CD4-positive, alpha-beta memory T cell (primary cell): ENCODE data around the gene GAK. TPM values are rescaled to one million over a fixed set of nuclear protein-coding genes. Genes with fewer than 3 reads are reported as not detected.
"Not testable (repeated sequence)": the region's sequence is repeated elsewhere in the genome, so short reads cannot be mapped to it uniquely, and the experiment has no call there.

Source experiments
- CTCF ChIA-PET: fragments of 350-600 bp; sonication (Branson Sonifier 250); formaldehyde crosslinking; loops from one replicate; lab custom pipeline; 2021; ENCODE audit warnings: inconsistent platforms; ENCODE audit not compliant: partially characterized antibody; lab: Charles Lee
- POLR2A ChIA-PET: fragments of 350-600 bp; sonication (Branson Sonifier 250); formaldehyde crosslinking; loops from one replicate; lab custom pipeline; 2021; ENCODE audit not compliant: partially characterized antibody; lab: Charles Lee
- DNase-seq, 5 donors: peaks; one replicate each; pipeline versions ENCODE4 v3.0.0 to v3.0.0-alpha.2; 2020 to 2022; ENCODE audit warnings: mixed read lengths in 1 of 5
- H3K27ac ChIP-seq: one replicate; pipeline ENCODE4 v1.7.0; 2013; ENCODE audit warnings: low read depth, low read length
- H3K27me3 ChIP-seq: 2 replicates; pipeline ENCODE4 v1.7.0; 2013; ENCODE audit warnings: mild to moderate bottlenecking, low read length, moderate library complexity; ENCODE audit not compliant: insufficient read depth
- H3K36me3 ChIP-seq: 2 replicates; pipeline ENCODE4 v1.7.0; 2013; ENCODE audit warnings: mild to moderate bottlenecking, low read length, moderate library complexity; ENCODE audit not compliant: insufficient read depth
- H3K4me1 ChIP-seq: 2 replicates; pipeline ENCODE4 v1.7.0; 2013; ENCODE audit warnings: mild to moderate bottlenecking, low read length, moderate library complexity; ENCODE audit not compliant: insufficient read depth
- H3K4me3 ChIP-seq, 2 donors: one replicate each; pipeline ENCODE4 v1.7.0; 2013; ENCODE audit warnings: low read length in 2 of 2, mild to moderate bottlenecking in 1 of 2
- H3K9me3 ChIP-seq, 2 donors: one replicate each; pipeline ENCODE4 v1.7.0; 2013; ENCODE audit warnings: low read length in 2 of 2, control low read depth in 1 of 2; ENCODE audit not compliant: control insufficient read depth in 1 of 2
- H3K27ac Mint-ChIP-seq, 7 donors: one replicate each; pipeline ENCODE4 v1.8.0; 2020 to 2021; ENCODE audit warnings: mixed read lengths in 7 of 7, mild to moderate bottlenecking in 6 of 7, inconsistent platforms in 3 of 7, moderate library complexity in 3 of 7
- H3K27me3 Mint-ChIP-seq, 2 donors: one replicate each; pipeline ENCODE4 v1.8.0; 2020 to 2021; ENCODE audit warnings: mixed read lengths in 2 of 2
- H3K36me3 Mint-ChIP-seq, 2 donors: one replicate each; pipeline ENCODE4 v1.8.0; 2020 to 2021; ENCODE audit warnings: mixed read lengths in 2 of 2, inconsistent platforms in 1 of 2, mild to moderate bottlenecking in 1 of 2
- H3K4me1 Mint-ChIP-seq, 4 donors: one replicate each; pipeline ENCODE4 v1.8.0; 2020 to 2021; ENCODE audit warnings: mixed read lengths in 4 of 4, mild to moderate bottlenecking in 1 of 4
- H3K4me3 Mint-ChIP-seq, 8 donors: one replicate each; pipeline ENCODE4 v1.8.0; 2020 to 2021; ENCODE audit warnings: mixed read lengths in 8 of 8, mild to moderate bottlenecking in 7 of 8, moderate library complexity in 6 of 8, inconsistent platforms in 3 of 8
- H3K9me3 Mint-ChIP-seq, 8 donors: one replicate each; pipeline ENCODE4 v1.8.0; 2020 to 2021; ENCODE audit warnings: mixed read lengths in 8 of 8, mild to moderate bottlenecking in 5 of 8, inconsistent platforms in 3 of 8, moderate library complexity in 1 of 8
- intact Hi-C: fragments of 100-400 bp; cut with micrococcal nuclease; formaldehyde crosslinking; loops from one replicate; pipeline ENCODE4 v1.15.1; 2023
- polyA plus RNA-seq, 2 donors: library from polyadenylated mRNA; unstranded; fragments of 300-500 nt; fragmentation: Illumina TruSeq; gene quantifications; one replicate each; pipeline ENCODE4 v1.2.3, GENCODE V29; 2021
- total RNA-seq, 2 experiments: library from RNA; stranded (reverse); gene quantifications; one replicate each; pipeline ENCODE4 v1.2.3, GENCODE V29; 2021

Gene GAK
- total and polyA plus RNA-seq, 4 experiments from 2014 or later, result 32.5 to 188 (median 130) TPM

DNA sequence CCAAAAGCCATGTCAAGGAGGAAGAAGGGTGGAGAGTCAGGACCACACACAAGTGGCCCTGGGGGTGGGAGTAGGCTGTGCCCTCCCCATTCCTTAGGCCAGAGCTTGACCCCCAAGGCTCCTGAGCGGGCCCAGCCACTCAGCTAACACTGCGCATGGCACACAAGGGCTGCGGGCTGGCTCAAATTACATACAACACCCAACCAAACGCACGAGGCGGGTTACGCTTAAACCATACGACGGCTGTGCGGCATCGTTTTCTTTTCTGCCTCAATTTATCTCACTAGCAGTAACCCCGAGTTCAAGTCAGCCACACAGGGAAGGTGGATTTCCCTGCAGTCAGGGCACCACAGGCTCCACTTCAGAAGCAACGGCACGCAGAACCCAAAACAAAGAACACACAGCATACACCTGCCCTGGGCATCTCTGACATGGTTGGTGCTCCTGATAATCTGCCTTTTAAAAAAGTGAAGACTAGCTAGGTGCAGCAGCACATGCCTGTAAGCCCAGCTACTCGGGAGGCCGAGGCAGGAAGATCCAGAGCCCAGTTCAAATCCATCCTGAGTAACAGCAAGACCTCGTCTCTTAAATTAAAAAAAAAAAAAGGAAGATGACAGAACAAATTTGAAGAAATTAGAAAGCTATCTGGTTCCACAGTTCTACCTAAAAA, 2.9 kb downstream of the GAK start:
- CTCF ChIA-PET, result interaction anchor here (0.6 to 1.5 kb wide), 2 partner anchors 7 to 158 kb away, joined by 3 to 4 read pairs; no protein-coding TSS in a partner anchor
- peak overlapping the region in 2 of 8 donors; percentile 15 to 43 for H3K4me3 Mint-ChIP-seq

DNA sequence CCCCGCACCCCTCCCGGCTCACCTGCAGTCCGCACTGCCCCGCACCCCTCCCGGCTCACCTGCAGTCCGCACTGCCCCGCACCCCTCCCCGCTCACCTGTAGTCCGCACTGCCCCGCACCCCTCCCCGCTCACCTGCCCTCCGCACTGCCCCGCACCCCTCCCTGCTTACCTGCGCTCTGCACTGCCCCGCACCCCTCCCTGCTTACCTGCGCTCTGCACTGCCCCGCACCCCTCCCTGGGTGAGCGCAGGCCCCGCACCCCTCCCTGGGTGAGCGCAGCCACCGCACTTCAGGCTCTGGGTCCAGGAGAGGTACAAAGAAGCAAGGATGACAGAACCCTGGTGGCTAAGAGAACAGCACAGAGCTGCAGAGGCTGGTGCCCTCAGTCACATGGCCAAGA, 4.5 kb downstream of the GAK start:
- CTCF ChIA-PET, H3K27me3 ChIP-seq, H3K27ac Mint-ChIP-seq, intact Hi-C loops, H3K4me3 ChIP-seq, POLR2A ChIA-PET, H3K27ac ChIP-seq, H3K36me3 ChIP-seq, DNase-seq, H3K27me3 Mint-ChIP-seq, H3K9me3 Mint-ChIP-seq, H3K4me3 Mint-ChIP-seq, H3K9me3 ChIP-seq: not testable (repeated sequence)
- H3K4me1 ChIP-seq, result peaks cover 73% of the 10 kb centered on the region
- Mint-ChIP-seq H3K36me3 (peaks cover 4 to 26% of the 10 kb centered on the region in 2 donors), H3K4me1 (peaks cover 40 to 77% (median 60%) of the 10 kb centered on the region in 4 donors)

More for the DNA sequence above, 2.9 kb downstream of the GAK start:
- Histone ChIP-seq H3K36me3 (no peaks in the 10 kb centered on the region), H3K4me3 (no peak overlapping the region), H3K27ac (no peak overlapping the region), H3K9me3 (no peaks in the 10 kb centered on the region), H3K4me1 (peaks cover 68% of the 10 kb centered on the region), H3K27me3 (no peaks in the 10 kb centered on the region)
- Mint-ChIP-seq H3K4me1 (peaks cover 38 to 70% (median 56%) of the 10 kb centered on the region in 4 donors), H3K27me3 (no peaks in the 10 kb centered on the region), H3K27ac (peak overlapping the region in 4 of 7 donors; percentile 19 to 47 (median 27)), H3K36me3 (peaks cover 0 to 21% of the 10 kb centered on the region in 2 donors), H3K9me3 (no peaks in the 10 kb centered on the region)
- POLR2A ChIA-PET, result interaction anchor here (0.9 kb wide), 1 partner anchor 8 kb away, joined by 3 read pairs; no protein-coding TSS in a partner anchor
- intact Hi-C loops, result no loop called here
- no peak for DNase-seq

DNA sequence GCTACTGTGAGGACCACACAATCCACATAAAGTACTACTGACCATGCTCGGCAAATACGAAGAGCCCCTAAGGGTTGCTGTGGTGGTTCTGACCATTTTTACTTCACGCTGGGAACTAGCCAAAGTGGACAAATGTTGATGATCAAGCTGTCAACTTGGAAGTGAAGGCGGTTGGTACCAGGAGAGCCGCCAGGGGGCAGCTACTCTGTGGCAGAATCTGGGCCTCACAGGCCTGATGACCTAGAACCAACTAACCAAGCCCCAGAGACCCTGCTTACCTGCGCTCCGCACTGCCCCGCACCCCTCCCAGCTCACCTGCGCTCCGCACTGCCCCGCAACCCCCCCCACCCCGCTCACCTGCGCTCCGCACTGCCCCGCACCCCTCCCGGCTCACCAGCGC, 5.6 kb downstream of the GAK start:
- Histone ChIP-seq H3K27ac (no peak overlapping the region), H3K36me3 (no peaks in the 10 kb centered on the region), H3K4me3 (no peak overlapping the region), H3K9me3 (no peaks in the 10 kb centered on the region), H3K4me1 (peaks cover 83% of the 10 kb centered on the region), H3K27me3 (no peaks in the 10 kb centered on the region)
- peaks cover 8 to 21% of the 10 kb centered on the region in 2 donors for H3K36me3 Mint-ChIP-seq
- peaks cover 46 to 83% (median 63%) of the 10 kb centered on the region in 4 donors for H3K4me1 Mint-ChIP-seq
- CTCF ChIA-PET, result no interaction called here
- H3K27ac Mint-ChIP-seq, result peak overlapping the region in 2 of 7 donors; percentile 54 to 72
- intact Hi-C loops, result no loop called here
- POLR2A ChIA-PET, result no interaction called here
- H3K27me3 Mint-ChIP-seq, result no peaks in the 10 kb centered on the region
- no peak for DNase-seq
- no peak overlapping the region for H3K4me3 Mint-ChIP-seq
- no peaks in the 10 kb centered on the region for H3K9me3 Mint-ChIP-seq

DNA sequence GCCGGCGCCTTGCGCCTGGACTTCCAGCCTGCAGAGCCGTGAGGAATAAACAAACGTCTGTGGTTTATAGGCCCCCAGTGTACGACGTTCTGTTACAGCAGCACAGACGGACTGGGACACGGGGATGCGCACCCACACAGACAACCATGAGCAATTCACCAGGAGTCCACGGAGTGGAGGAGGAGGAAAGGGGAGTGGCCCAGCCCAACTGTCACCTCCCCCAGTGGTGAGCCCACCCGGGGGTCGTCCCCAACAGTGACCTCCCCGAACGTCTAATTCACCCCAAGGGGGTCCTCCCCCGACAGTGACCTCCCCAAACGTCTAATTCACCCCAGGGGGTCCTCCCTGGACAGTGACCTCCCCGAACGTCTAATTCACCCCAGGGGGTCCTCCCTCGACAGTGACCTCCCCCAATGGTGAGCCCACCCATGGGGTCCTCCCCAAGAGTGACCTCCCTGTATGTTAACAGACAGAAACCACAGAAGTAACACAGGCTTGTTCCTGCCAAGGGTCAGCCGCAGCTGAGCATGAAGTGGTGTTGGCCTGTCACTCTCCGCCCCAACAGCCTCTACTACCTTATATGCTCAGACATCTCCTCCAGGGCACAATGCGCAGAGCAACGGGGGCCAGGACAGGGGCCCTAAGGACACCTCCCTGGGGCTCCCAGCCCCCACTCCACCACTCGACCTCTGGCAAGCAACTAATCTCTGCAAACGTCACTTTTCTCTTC, 6.2 kb downstream of the GAK start:
- intact Hi-C loops, result no loop called here
- H3K4me1 ChIP-seq, result peaks cover 84% of the 10 kb centered on the region
- Mint-ChIP-seq H3K4me1 (peaks cover 41 to 83% (median 62%) of the 10 kb centered on the region in 4 donors), H3K4me3 (peak overlapping the region in 4 of 8 donors; percentile 17 to 47 (median 24)), H3K9me3 (no peaks in the 10 kb centered on the region), H3K27ac (peak overlapping the region in 5 of 7 donors; percentile 50 to 80 (median 72)), H3K27me3 (no peaks in the 10 kb centered on the region), H3K36me3 (peaks cover 11 to 15% of the 10 kb centered on the region in 2 donors)
- H3K9me3 ChIP-seq, result no peaks in the 10 kb centered on the region
- no peaks in the 10 kb centered on the region for H3K36me3 ChIP-seq
- ChIA-PET POLR2A (no interaction called here), CTCF (no interaction called here)
- no peak overlapping the region for H3K4me3 ChIP-seq
- no peaks in the 10 kb centered on the region for H3K27me3 ChIP-seq
- no peak overlapping the region for H3K27ac ChIP-seq
- DNase-seq, result no peak

DNA sequence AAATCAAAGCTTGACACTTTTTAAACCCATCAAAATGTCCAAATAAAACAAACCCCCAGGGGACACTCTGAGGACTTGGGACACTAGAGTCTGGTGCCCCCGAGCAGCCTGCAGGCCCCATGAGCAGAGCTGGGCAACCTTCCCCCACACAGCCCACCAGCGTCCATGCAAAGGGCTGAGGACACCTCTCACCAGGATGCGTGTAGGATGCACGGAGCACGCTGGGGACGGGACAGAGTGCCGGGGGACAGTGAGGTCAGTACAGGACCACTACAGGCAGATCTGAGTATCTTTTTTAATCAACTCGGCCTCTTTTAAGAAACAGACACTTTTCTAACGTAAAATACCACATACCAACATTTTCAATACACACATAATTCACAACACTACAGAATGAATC, 6.9 kb downstream of the GAK start:
- Histone ChIP-seq H3K9me3 (no peaks in the 10 kb centered on the region), H3K4me3 (no peak overlapping the region), H3K4me1 (peaks cover 77% of the 10 kb centered on the region), H3K27me3 (no peaks in the 10 kb centered on the region), H3K27ac (no peak overlapping the region), H3K36me3 (no peaks in the 10 kb centered on the region)
- H3K27ac Mint-ChIP-seq, result peak overlapping the region in 5 of 7 donors; percentile 56 to 84 (median 73)
- H3K4me1 Mint-ChIP-seq, result peaks cover 36 to 82% (median 58%) of the 10 kb centered on the region in 4 donors
- intact Hi-C loops, result no loop called here
- peak overlapping the region in 1 of 8 donors; percentile 34 for H3K4me3 Mint-ChIP-seq
- no peaks in the 10 kb centered on the region for H3K9me3 Mint-ChIP-seq
- DNase-seq, result no peak
- ChIA-PET CTCF (no interaction called here), POLR2A (no interaction called here)
- H3K36me3 Mint-ChIP-seq, result peaks cover 11 to 14% of the 10 kb centered on the region in 2 donors
- no peaks in the 10 kb centered on the region for H3K27me3 Mint-ChIP-seq

DNA sequence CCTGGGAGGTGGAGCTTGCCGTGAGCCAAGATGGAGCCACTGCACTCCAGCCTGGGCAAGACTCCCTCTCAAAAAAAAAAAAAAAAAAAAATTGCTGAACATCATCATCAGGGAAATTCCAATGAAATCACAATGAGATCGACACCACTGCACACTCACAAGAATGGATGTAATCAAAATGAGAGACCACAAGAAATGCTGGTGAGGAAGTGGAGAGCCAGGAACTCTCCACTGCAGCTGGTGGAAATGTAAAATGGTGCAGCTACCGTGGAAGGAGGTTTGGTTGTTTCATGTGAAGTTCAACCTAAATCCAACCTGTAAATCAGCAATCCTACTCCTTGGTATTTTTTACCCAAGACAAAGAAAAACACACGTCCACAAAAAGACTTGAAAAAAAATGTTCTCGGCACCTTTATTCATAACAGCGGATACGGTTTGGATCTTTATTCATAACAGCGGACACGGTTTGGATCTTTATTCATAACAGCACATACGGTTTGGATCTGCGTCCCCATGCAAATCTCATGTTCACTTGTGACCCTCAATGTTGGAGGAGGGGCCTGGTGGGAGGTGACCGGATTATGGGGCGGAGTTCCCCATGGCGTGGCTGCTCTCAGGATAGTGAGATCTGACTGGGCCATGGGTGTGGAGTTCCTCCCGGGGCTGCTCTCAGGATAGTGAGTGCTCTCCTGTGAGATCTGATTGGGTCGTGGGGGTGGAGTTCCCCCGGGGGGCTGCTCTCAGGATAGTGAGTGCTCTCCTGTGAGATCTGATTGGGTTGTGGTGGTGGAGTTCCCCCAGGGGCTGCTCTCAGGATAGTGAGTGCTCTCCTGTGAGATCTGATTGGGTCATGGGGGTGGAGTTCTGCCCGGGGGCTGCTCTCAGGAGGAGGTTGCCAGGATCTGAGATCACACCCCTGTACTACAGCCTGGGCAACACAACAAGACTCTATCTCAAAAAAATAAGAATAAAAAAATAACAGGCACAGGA, 7.7 kb downstream of the GAK start:
- H3K27ac Mint-ChIP-seq, result peak overlapping the region; percentile 29 to 78 (median 72)
- peaks cover 39 to 83% (median 59%) of the 10 kb centered on the region in 4 donors for H3K4me1 Mint-ChIP-seq
- Histone ChIP-seq H3K4me1 (peaks cover 71% of the 10 kb centered on the region), H3K4me3 (no peak overlapping the region), H3K9me3 (no peaks in the 10 kb centered on the region), H3K27me3 (no peaks in the 10 kb centered on the region), H3K36me3 (no peaks in the 10 kb centered on the region), H3K27ac (no peak overlapping the region)
- H3K36me3 Mint-ChIP-seq, result peaks cover 14% of the 10 kb centered on the region in 2 donors
- peaks cover 0 to 3% (median 0%) of the 10 kb centered on the region in 8 donors for H3K9me3 Mint-ChIP-seq
- CTCF ChIA-PET, result no interaction called here
- peak overlapping the region in 7 of 8 donors; percentile 0 to 59 (median 20) for H3K4me3 Mint-ChIP-seq
- peak in 2 of 5 donors; percentile 33 to 72 for DNase-seq
- POLR2A ChIA-PET, result interaction anchor here (1.3 kb wide), 1 partner anchor 8 kb away, joined by 6 read pairs; the partner anchor contains the start of genes GAK and TMEM175
- H3K27me3 Mint-ChIP-seq, result no peaks in the 10 kb centered on the region
- intact Hi-C loops, result no loop called here
